Spleen (tissue), 7 donors: ENCODE results near the gene MYMX.
"Not testable (repeated sequence)": the region's sequence is repeated elsewhere in the genome, so short reads cannot be mapped to it uniquely, and the experiment has no call there.

Experiments used
- POLR2A ChIP-seq, 3 donors: fragments of 450-650 bp; IDR thresholded peaks; one replicate each; pipeline ENCODE4 v1.5.1; 2017; ENCODE audit warnings: antibody characterized with exemption in 3 of 3, mild to moderate bottlenecking in 1 of 3
- POLR2AphosphoS5 ChIP-seq, 3 donors: sonication (generic); formaldehyde crosslinking; IDR thresholded peaks; one replicate each; pipeline ENCODE4 v1.5.1; 2017; ENCODE audit warnings: antibody characterized with exemption in 3 of 3
- TF ChIP-seq, protein P1 (sequence below), 11 experiments: fragments of 200-600 bp in 7 of 11; fragments of 450-650 bp in 4 of 11; sonication (generic) in 4 of 11; IDR thresholded peaks in 8 of 11; conservative IDR thresholded peaks in 3 of 11; 1 replicate in 7 of 11; 2 replicates in 4 of 11; pipeline versions ENCODE4 v1.4.0 to v1.8.0; 2016 to 2021; ENCODE audit warnings: antibody characterized with exemption in 11 of 11, inconsistent platforms in 4 of 11, mild to moderate bottlenecking in 1 of 11
- donor health status: DM: no; HTN: no; CAD: no; lungs with moderate emphysema.
- donor health status: DM: no; HTN: no; CAD: no.
- donor health status: DM: no; HTN: no; CAD: no.

DNA sequence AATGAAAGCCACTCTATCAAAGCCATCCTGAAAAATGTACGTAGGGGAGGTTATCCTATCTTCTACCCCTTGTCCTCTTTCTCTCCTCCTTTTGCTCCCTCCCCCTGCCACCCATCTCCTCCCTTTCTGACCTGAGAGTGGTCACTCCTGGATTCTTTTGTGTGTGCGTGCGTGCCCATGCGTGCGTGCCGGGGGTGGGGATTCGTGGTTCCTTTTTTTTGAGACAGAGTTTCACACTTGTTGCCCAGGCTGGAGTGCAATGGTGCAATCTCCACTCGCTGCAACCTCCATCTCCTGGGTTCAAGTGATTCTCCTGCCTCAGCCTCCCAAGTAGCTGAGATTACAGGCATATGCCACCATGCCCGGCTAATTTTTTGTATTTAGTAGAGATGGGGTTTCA, 14.7 kb downstream of the MYMX start:
- TF ChIP-seq POLR2AphosphoS5, POLR2A (IDR thresholded peaks at IDR 0.05): not testable (repeated sequence)
- TF ChIP-seq, protein P1, sequence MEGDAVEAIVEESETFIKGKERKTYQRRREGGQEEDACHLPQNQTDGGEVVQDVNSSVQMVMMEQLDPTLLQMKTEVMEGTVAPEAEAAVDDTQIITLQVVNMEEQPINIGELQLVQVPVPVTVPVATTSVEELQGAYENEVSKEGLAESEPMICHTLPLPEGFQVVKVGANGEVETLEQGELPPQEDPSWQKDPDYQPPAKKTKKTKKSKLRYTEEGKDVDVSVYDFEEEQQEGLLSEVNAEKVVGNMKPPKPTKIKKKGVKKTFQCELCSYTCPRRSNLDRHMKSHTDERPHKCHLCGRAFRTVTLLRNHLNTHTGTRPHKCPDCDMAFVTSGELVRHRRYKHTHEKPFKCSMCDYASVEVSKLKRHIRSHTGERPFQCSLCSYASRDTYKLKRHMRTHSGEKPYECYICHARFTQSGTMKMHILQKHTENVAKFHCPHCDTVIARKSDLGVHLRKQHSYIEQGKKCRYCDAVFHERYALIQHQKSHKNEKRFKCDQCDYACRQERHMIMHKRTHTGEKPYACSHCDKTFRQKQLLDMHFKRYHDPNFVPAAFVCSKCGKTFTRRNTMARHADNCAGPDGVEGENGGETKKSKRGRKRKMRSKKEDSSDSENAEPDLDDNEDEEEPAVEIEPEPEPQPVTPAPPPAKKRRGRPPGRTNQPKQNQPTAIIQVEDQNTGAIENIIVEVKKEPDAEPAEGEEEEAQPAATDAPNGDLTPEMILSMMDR (IDR thresholded peaks at IDR 0.05 in 8 of 11, conservative IDR thresholded peaks at IDR 0.05 in 3 of 11), result not testable (repeated sequence)
